ENCODE measurements around the gene ADAP1. TPM values are rescaled to one million over a fixed set of nuclear protein-coding genes. Genes with fewer than 3 reads are reported as not detected.

The ADAP1 gene
- total RNA-seq, 2 experiments from 2014 or later = 6.8 to 7.2 TPM

GRCh38 chr7:862157-862556 lies 92.3 kb downstream of the ADAP1 start:
- Mint-ChIP-seq H3K4me1 (ENCODE audit: low read depth) (no peaks in the 10 kb centered on the region), H3K36me3 (ENCODE audit: low read depth) (peaks cover 91% of the 10 kb centered on the region), H3K9me3 (no peaks in the 10 kb centered on the region), H3K27me3 (no peaks in the 10 kb centered on the region), H3K4me3 (no peak overlapping the region), H3K27ac (no peak overlapping the region)
- H3K36me3 ChIP-seq (ENCODE audit: insufficient read depth, low read length) = peaks cover 64% of the 10 kb centered on the region
- TF ChIP-seq CTCF (IDR thresholded peaks at IDR 0.05) = no peak
- DNase-seq (no peak), ATAC-seq (ENCODE audit: poor library complexity) (no peak)
- no peaks in the 10 kb centered on the region for H3K9me3 ChIP-seq (ENCODE audit: control insufficient read depth in 1 of 2, insufficient read depth in 1 of 2, low read length in 2 of 2)
- H3K4me3 ChIP-seq (ENCODE audit: low read length) = no peak overlapping the region
- no peak overlapping the region for H3K27ac ChIP-seq (ENCODE audit: low read depth in 1 of 2, low read length in 2 of 2)
- no peaks in the 10 kb centered on the region for H3K4me1 ChIP-seq (ENCODE audit: insufficient read depth, low read length)
- no peaks in the 10 kb centered on the region for H3K27me3 ChIP-seq (ENCODE audit: control insufficient read depth in 1 of 2, insufficient read depth in 2 of 2, low read length in 2 of 2)
- ChIA-PET POLR2A (interaction anchor here (0.6 to 1.5 kb wide), 2 partner anchors 14 to 61 kb away, joined by 3 read pairs; partner anchors contain the start of gene GET4), CTCF (no interaction called here)
- intact Hi-C loops (cut with DNase I, micrococcal nuclease) = no loop called here

DNA sequence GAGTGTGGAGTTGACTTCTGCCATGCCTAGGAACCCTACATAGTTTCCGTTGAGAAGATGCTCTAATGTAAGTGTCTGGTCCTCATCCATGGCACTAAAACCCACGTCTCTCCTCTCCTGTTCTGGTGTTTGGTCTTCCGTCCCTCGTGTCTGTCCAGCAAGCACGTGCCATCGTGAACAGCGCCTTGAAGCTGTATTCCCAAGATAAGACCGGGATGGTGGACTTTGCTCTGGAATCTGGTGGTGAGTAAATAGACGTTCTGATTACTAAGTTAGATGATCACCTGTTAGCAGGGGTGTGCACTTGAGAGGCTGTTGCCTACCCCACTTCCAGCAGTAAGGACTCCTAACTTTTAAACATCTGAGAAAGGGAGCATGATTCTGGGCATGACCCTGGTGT lies 93.3 kb downstream of the ADAP1 start:
- ChIA-PET CTCF (no interaction called here), POLR2A (no interaction called here)
- DNase-seq (no peak), ATAC-seq (ENCODE audit: poor library complexity) (no peak)
- Histone ChIP-seq H3K9me3 (ENCODE audit: control insufficient read depth in 1 of 2, insufficient read depth in 1 of 2, low read length in 2 of 2) (no peaks in the 10 kb centered on the region), H3K27me3 (ENCODE audit: control insufficient read depth in 1 of 2, insufficient read depth in 2 of 2, low read length in 2 of 2) (no peaks in the 10 kb centered on the region), H3K4me3 (ENCODE audit: low read length) (no peak overlapping the region), H3K36me3 (ENCODE audit: insufficient read depth, low read length) (peaks cover 65% of the 10 kb centered on the region), H3K27ac (ENCODE audit: low read depth in 1 of 2, low read length in 2 of 2) (no peak overlapping the region), H3K4me1 (ENCODE audit: insufficient read depth, low read length) (no peaks in the 10 kb centered on the region)
- no peaks in the 10 kb centered on the region for H3K4me1 Mint-ChIP-seq (ENCODE audit: low read depth)
- no peaks in the 10 kb centered on the region for H3K9me3 Mint-ChIP-seq
- H3K4me3 Mint-ChIP-seq = no peak overlapping the region
- intact Hi-C loops (cut with DNase I, micrococcal nuclease) = no loop called here
- no peak for TF ChIP-seq CTCF (IDR thresholded peaks at IDR 0.05)
- peaks cover 91% of the 10 kb centered on the region for H3K36me3 Mint-ChIP-seq (ENCODE audit: low read depth)
- H3K27me3 Mint-ChIP-seq = no peaks in the 10 kb centered on the region
- H3K27ac Mint-ChIP-seq = no peak overlapping the region

GRCh38 chr7:860149-860548 lies 94.3 kb downstream of the ADAP1 start:
- POLR2A ChIA-PET = no interaction called here
- peaks cover 89% of the 10 kb centered on the region for H3K36me3 Mint-ChIP-seq (ENCODE audit: low read depth)
- H3K36me3 ChIP-seq (ENCODE audit: insufficient read depth, low read length) = peaks cover 67% of the 10 kb centered on the region
- no peak overlapping the region for H3K4me3 Mint-ChIP-seq
- H3K4me3 ChIP-seq (ENCODE audit: low read length) = no peak overlapping the region
- no peaks in the 10 kb centered on the region for H3K4me1 ChIP-seq (ENCODE audit: insufficient read depth, low read length)
- intact Hi-C loops (cut with DNase I, micrococcal nuclease) = no loop called here
- H3K27ac Mint-ChIP-seq = no peak overlapping the region
- no peak for TF ChIP-seq CTCF (IDR thresholded peaks at IDR 0.05)
- H3K9me3 Mint-ChIP-seq = no peaks in the 10 kb centered on the region
- no peaks in the 10 kb centered on the region for H3K27me3 ChIP-seq (ENCODE audit: control insufficient read depth in 1 of 2, insufficient read depth in 2 of 2, low read length in 2 of 2)
- no peak overlapping the region for H3K27ac ChIP-seq (ENCODE audit: low read depth in 1 of 2, low read length in 2 of 2)
- no peaks in the 10 kb centered on the region for H3K4me1 Mint-ChIP-seq (ENCODE audit: low read depth)
- no peak for ATAC-seq (ENCODE audit: poor library complexity)
- no peak for DNase-seq
- CTCF ChIA-PET = no interaction called here
- H3K27me3 Mint-ChIP-seq = no peaks in the 10 kb centered on the region
- H3K9me3 ChIP-seq (ENCODE audit: control insufficient read depth in 1 of 2, insufficient read depth in 1 of 2, low read length in 2 of 2) = no peaks in the 10 kb centered on the region
